ENCODE results near the gene GADD45A.

The GADD45A gene

DNA sequence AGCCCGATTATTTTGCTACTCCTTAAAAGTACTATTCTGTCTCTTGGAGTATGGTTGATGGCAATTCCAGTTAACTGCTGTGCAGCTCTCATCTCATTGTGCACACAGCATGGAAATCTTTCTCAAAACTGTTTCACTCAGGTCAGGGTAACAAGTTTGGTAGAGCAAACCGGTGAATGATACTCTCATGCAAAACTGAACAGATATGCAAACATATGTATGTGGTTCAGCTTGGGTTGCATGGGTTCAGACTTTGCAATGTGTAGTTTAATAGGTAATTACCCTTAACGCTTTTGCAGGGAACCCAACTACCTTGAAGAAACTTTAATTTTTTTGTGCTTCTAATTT, 2.2 kb downstream of the GADD45A start:
- no peak for TF ChIP-seq ZBTB7A (IDR thresholded peaks at IDR 0.05; ENCODE audit: low read depth)
- TF ChIP-seq, protein P1, sequence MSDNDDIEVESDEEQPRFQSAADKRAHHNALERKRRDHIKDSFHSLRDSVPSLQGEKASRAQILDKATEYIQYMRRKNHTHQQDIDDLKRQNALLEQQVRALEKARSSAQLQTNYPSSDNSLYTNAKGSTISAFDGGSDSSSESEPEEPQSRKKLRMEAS (IDR thresholded peaks at IDR 0.05): no peak
- TF ChIP-seq RAD21 (IDR thresholded peaks at IDR 0.05; ENCODE audit: low read depth): no peak
- no peak for TF ChIP-seq TAF1 (IDR thresholded peaks at IDR 0.05; ENCODE audit: low read depth)
- TF ChIP-seq EP300 (IDR thresholded peaks at IDR 0.05; ENCODE audit: borderline replicate concordance): no peak
- no peak for TF ChIP-seq CREB1 (IDR thresholded peaks at IDR 0.05; ENCODE audit: low read depth)
- no peak for TF ChIP-seq NFIC (IDR thresholded peaks at IDR 0.05)
- TF ChIP-seq TEAD4 (IDR thresholded peaks at IDR 0.05): no peak
- TF ChIP-seq, protein P2, sequence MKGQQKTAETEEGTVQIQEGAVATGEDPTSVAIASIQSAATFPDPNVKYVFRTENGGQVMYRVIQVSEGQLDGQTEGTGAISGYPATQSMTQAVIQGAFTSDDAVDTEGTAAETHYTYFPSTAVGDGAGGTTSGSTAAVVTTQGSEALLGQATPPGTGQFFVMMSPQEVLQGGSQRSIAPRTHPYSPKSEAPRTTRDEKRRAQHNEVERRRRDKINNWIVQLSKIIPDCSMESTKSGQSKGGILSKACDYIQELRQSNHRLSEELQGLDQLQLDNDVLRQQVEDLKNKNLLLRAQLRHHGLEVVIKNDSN (IDR thresholded peaks at IDR 0.05): no peak
- TF ChIP-seq FOXM1 (IDR thresholded peaks at IDR 0.05; ENCODE audit: borderline replicate concordance, low read depth): no peak
- TF ChIP-seq, protein P3, sequence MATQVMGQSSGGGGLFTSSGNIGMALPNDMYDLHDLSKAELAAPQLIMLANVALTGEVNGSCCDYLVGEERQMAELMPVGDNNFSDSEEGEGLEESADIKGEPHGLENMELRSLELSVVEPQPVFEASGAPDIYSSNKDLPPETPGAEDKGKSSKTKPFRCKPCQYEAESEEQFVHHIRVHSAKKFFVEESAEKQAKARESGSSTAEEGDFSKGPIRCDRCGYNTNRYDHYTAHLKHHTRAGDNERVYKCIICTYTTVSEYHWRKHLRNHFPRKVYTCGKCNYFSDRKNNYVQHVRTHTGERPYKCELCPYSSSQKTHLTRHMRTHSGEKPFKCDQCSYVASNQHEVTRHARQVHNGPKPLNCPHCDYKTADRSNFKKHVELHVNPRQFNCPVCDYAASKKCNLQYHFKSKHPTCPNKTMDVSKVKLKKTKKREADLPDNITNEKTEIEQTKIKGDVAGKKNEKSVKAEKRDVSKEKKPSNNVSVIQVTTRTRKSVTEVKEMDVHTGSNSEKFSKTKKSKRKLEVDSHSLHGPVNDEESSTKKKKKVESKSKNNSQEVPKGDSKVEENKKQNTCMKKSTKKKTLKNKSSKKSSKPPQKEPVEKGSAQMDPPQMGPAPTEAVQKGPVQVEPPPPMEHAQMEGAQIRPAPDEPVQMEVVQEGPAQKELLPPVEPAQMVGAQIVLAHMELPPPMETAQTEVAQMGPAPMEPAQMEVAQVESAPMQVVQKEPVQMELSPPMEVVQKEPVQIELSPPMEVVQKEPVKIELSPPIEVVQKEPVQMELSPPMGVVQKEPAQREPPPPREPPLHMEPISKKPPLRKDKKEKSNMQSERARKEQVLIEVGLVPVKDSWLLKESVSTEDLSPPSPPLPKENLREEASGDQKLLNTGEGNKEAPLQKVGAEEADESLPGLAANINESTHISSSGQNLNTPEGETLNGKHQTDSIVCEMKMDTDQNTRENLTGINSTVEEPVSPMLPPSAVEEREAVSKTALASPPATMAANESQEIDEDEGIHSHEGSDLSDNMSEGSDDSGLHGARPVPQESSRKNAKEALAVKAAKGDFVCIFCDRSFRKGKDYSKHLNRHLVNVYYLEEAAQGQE (IDR thresholded peaks at IDR 0.05; ENCODE audit: low read depth): no peak

DNA sequence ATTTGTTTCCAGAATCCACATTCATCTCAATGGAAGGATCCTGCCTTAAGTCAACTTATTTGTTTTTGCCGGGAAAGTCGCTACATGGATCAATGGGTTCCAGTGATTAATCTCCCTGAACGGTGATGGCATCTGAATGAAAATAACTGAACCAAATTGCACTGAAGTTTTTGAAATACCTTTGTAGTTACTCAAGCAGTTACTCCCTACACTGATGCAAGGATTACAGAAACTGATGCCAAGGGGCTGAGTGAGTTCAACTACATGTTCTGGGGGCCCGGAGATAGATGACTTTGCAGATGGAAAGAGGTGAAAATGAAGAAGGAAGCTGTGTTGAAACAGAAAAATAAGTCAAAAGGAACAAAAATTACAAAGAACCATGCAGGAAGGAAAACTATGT, 2.6 kb downstream of the GADD45A start:
- peak; percentile 33; the same call in 1 of the 2 replicates for TF ChIP-seq CEBPB (IDR thresholded peaks at IDR 0.05)
- 0 out of 2 replicates have a peak, but pooled peaks have one; percentile 20 for TF ChIP-seq NFIC (IDR thresholded peaks at IDR 0.05)
- no peak for TF ChIP-seq FOXM1 (IDR thresholded peaks at IDR 0.05; ENCODE audit: borderline replicate concordance, low read depth)
- no peak for TF ChIP-seq TCF12 (IDR thresholded peaks at IDR 0.05; ENCODE audit: low read depth)
- TF ChIP-seq TEAD4 (IDR thresholded peaks at IDR 0.05): peak; percentile 69; the same call in 1 of the 2 replicates
- no peak for TF ChIP-seq EGR1 (IDR thresholded peaks at IDR 0.05)

DNA sequence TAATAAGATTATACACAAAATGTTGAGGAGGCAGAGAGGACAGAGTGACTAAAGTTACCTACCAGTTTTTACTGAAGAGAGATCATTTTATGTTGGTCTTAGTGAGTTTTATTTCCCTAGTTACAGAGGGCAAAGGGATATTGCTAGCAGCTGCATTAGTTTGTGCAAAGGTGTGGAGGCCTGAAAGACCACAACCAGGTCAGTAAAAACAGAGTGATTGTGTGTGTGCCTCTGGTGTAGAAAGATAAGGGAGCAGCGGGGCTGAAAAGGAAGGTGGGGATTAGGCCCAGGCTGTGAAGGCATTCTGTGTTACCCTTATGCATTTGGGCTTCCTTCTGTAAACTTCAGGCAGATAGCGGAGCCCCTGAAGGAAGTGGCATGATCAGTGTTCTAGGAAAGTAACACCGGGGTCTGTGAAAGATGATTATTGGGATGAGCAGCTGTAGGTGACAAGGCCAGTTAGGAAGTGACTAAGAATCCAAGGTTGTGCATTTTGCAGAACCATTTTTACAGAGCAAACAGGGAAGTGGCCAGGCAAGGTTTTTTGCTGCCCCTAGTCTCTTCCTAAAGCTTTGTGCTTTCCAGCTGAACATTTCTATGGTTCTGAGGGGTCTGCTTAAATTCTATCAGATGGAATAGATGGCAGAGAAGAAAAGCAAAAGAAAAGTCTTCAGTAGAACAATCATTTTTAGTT, 3.7 kb downstream of the GADD45A start:
- TF ChIP-seq EP300 (IDR thresholded peaks at IDR 0.05; ENCODE audit: borderline replicate concordance) (no peak), RAD21 (IDR thresholded peaks at IDR 0.05; ENCODE audit: low read depth) (no peak), FOXM1 (IDR thresholded peaks at IDR 0.05; ENCODE audit: borderline replicate concordance, low read depth) (no peak), CEBPB (IDR thresholded peaks at IDR 0.05) (no peak), YY1 (IDR thresholded peaks at IDR 0.05; ENCODE audit: low read depth) (no peak), NFIC (IDR thresholded peaks at IDR 0.05) (no peak), TEAD4 (IDR thresholded peaks at IDR 0.05) (no peak), TAF1 (IDR thresholded peaks at IDR 0.05; ENCODE audit: low read depth) (no peak), CREB1 (IDR thresholded peaks at IDR 0.05; ENCODE audit: low read depth) (no peak), ZBTB7A (IDR thresholded peaks at IDR 0.05; ENCODE audit: low read depth) (no peak), EGR1 (IDR thresholded peaks at IDR 0.05) (no peak), TCF12 (IDR thresholded peaks at IDR 0.05; ENCODE audit: low read depth) (no peak)
- TF ChIP-seq, protein P2 (IDR thresholded peaks at IDR 0.05): no peak
- TF ChIP-seq, protein P1 (IDR thresholded peaks at IDR 0.05): no peak
- TF ChIP-seq, protein P3 (IDR thresholded peaks at IDR 0.05; ENCODE audit: low read depth): no peak

DNA sequence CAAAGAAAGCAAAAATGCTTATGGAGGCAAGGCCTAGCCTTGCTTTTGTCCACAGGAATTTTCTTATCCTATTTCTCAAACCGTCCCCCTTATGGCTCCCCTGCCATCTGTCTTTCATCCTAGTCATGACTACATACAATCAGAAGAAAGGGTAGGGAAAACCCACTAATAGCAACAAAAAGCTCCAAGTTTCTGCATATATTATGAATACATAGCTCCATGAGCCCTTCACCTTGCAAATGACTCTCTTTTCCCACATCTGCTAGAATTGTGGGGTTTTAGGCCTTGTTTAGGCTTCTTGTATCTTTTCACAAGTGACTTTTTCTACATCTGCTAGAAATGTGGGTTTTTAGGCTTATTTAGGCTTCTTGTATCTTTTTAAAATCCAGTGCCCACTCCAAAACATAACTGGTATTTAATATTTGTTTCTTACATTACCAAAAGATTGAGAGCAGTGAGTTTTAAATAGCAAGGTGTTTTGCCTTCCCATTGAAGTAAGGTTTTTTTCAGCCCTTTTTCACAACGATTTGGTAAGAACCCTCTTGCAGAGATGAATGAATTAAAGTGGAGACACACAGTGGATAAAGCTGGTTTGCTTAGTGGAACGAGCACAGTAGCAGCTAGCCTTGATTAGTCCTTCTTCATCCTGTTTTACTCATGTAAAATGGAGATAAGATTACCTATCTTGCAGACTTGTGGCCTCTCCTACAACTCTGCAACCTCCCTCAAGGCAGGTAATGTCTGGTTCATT, 4.4 kb downstream of the GADD45A start:
- no peak for TF ChIP-seq TEAD4 (IDR thresholded peaks at IDR 0.05)
- no peak for TF ChIP-seq YY1 (IDR thresholded peaks at IDR 0.05; ENCODE audit: low read depth)
- no peak for TF ChIP-seq TAF1 (IDR thresholded peaks at IDR 0.05; ENCODE audit: low read depth)
- TF ChIP-seq, protein P1 (IDR thresholded peaks at IDR 0.05): no peak
- TF ChIP-seq, protein P2 (IDR thresholded peaks at IDR 0.05): no peak
- no peak for TF ChIP-seq CEBPB (IDR thresholded peaks at IDR 0.05)
- no peak for TF ChIP-seq TCF12 (IDR thresholded peaks at IDR 0.05; ENCODE audit: low read depth)
- TF ChIP-seq EGR1 (IDR thresholded peaks at IDR 0.05): no peak

DNA sequence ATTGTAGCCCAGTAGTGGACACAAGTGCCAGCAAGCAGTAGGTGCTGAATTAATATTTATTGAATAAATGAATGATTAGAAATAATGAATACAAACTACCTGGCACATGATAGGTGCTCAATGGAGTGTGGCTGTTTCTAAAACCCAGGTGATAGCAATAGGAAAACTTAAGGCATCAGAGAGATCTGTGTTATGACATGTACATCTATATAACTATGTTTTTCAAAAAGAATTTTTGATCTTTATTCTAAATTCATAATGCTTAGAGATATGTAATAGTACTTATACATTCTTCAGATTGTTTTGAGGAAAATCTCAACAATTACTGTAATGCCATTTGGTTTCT, 5.0 kb downstream of the GADD45A start:
- TF ChIP-seq TAF1 (IDR thresholded peaks at IDR 0.05; ENCODE audit: low read depth) (no peak), CEBPB (IDR thresholded peaks at IDR 0.05) (no peak), EGR1 (IDR thresholded peaks at IDR 0.05) (no peak), NFIC (IDR thresholded peaks at IDR 0.05) (no peak), ZBTB7A (IDR thresholded peaks at IDR 0.05; ENCODE audit: low read depth) (no peak), TCF12 (IDR thresholded peaks at IDR 0.05; ENCODE audit: low read depth) (no peak), RAD21 (IDR thresholded peaks at IDR 0.05; ENCODE audit: low read depth) (no peak), TEAD4 (IDR thresholded peaks at IDR 0.05) (no peak), FOXM1 (IDR thresholded peaks at IDR 0.05; ENCODE audit: borderline replicate concordance, low read depth) (no peak), EP300 (IDR thresholded peaks at IDR 0.05; ENCODE audit: borderline replicate concordance) (no peak), CREB1 (IDR thresholded peaks at IDR 0.05; ENCODE audit: low read depth) (no peak)
- TF ChIP-seq, protein P1 (IDR thresholded peaks at IDR 0.05): no peak
- TF ChIP-seq, protein P3 (IDR thresholded peaks at IDR 0.05; ENCODE audit: low read depth): no peak
- TF ChIP-seq, protein P2 (IDR thresholded peaks at IDR 0.05): no peak

All from Ishikawa (cell line).